Measurements from ENCODE around the gene SMAD2. TPM values are rescaled to one million over a fixed set of nuclear protein-coding genes. Genes with fewer than 3 reads are reported as not detected.

Gene SMAD2
- total RNA-seq, 3 donors from 2014 or later, result 35.1 to 101 (median 73.6) TPM

- intact Hi-C loops (cut with DNase I; ENCODE audit: low total_unique reads), result no loop called here
- H3K4me1 ChIP-seq, result peaks cover 0 to 3% of the 10 kb centered on the region in 2 donors
Measured at GRCh38 chr18:47797126-47797525, 133.3 kb downstream of the SMAD2 start.

GRCh38 chr18:47795434-47795814 is 135.0 kb downstream of the SMAD2 start:
- no peak overlapping the region for H3K4me3 ChIP-seq
- peaks cover 0 to 3% of the 10 kb centered on the region in 2 donors for H3K4me1 ChIP-seq
- H3K36me3 ChIP-seq, result no peaks in the 10 kb centered on the region
- no peaks in the 10 kb centered on the region for H3K27me3 ChIP-seq
- H3K27ac ChIP-seq, result no peak overlapping the region
- DNase-seq (ENCODE audit: low spot score in 2 of 2), result no peak
- intact Hi-C loops (cut with DNase I; ENCODE audit: low total_unique reads), result no loop called here
- TF ChIP-seq POLR2A (IDR thresholded peaks at IDR 0.05) (no peak), POLR2AphosphoS5 (IDR thresholded peaks at IDR 0.05) (no peak)
- TF ChIP-seq, protein P1, sequence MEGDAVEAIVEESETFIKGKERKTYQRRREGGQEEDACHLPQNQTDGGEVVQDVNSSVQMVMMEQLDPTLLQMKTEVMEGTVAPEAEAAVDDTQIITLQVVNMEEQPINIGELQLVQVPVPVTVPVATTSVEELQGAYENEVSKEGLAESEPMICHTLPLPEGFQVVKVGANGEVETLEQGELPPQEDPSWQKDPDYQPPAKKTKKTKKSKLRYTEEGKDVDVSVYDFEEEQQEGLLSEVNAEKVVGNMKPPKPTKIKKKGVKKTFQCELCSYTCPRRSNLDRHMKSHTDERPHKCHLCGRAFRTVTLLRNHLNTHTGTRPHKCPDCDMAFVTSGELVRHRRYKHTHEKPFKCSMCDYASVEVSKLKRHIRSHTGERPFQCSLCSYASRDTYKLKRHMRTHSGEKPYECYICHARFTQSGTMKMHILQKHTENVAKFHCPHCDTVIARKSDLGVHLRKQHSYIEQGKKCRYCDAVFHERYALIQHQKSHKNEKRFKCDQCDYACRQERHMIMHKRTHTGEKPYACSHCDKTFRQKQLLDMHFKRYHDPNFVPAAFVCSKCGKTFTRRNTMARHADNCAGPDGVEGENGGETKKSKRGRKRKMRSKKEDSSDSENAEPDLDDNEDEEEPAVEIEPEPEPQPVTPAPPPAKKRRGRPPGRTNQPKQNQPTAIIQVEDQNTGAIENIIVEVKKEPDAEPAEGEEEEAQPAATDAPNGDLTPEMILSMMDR (IDR thresholded peaks at IDR 0.05), result no peak
- H3K9me3 ChIP-seq, result no peaks in the 10 kb centered on the region

More at GRCh38 chr18:47797126-47797525, 133.3 kb downstream of the SMAD2 start:
- H3K36me3 ChIP-seq, result no peaks in the 10 kb centered on the region
- DNase-seq (ENCODE audit: low spot score in 2 of 2), result no peak
- no peak overlapping the region for H3K27ac ChIP-seq
- no peaks in the 10 kb centered on the region for H3K27me3 ChIP-seq
- H3K4me3 ChIP-seq, result no peak overlapping the region
- TF ChIP-seq, protein P1 (IDR thresholded peaks at IDR 0.05), result no peak
- TF ChIP-seq POLR2A (IDR thresholded peaks at IDR 0.05) (no peak), POLR2AphosphoS5 (IDR thresholded peaks at IDR 0.05) (no peak)
- no peaks in the 10 kb centered on the region for H3K9me3 ChIP-seq

DNA sequence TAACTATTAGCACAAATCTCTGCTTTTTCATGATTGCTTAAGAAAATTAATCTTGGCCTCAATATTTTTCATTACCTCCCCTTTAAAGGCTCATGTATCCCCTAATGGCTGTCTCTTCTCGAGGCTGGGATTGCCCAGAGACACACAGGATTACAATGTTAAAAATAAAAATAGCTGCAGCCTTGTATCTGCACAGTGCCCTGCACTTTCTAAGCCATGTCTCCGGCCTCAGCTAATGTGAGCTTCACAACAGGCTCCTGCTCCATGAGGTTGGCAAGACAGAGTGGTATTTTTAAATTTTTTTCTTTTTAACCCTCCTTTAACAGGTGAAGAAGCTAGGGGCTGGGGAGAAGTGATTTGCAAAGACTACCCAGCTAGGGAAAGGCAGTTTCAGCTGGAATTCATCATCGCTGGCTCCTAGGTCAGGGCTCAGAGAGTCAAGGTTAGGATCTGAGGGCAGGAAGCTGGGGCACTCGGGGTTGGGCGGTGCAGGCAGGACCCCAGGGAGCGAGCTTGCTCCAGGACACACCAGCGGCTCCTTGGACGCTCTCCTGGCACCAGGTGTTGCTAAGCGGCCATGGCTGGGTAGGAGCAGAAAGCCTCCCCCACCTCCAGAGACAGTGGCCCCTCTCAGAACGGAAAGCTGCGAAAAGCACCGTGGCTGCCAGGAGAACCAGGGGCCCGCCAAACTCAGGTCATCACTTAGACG is 135.6 kb downstream of the SMAD2 start:
- TF ChIP-seq, protein P1 (IDR thresholded peaks at IDR 0.05), result no peak
- TF ChIP-seq POLR2A (IDR thresholded peaks at IDR 0.05) (no peak), POLR2AphosphoS5 (IDR thresholded peaks at IDR 0.05) (no peak)
- intact Hi-C loops (cut with DNase I; ENCODE audit: low total_unique reads), result no loop called here

DNA sequence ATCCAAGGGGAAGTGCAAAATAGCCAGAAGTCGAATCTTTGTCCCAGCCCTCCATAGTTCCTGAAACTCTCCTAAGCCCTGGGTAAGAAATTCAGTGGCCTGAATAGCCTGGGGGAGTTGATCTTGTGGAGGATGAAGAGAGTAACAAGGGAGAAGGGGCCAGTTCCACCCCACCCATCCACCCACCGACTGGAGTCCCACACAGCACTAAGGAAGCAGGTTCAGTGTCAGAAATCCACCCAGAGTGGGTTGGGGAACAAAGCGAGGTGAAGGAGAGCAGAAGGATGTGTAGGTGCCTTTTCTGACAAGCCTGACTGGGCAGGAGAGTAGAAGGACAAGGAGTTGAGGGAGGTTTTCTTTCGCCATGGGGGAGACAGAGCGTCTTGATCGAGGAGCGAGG is 136.8 kb downstream of the SMAD2 start:
- H3K36me3 ChIP-seq, result no peaks in the 10 kb centered on the region
- no peaks in the 10 kb centered on the region for H3K9me3 ChIP-seq
- H3K27ac ChIP-seq, result no peak overlapping the region
- DNase-seq (ENCODE audit: low spot score in 2 of 2), result no peak
- H3K4me3 ChIP-seq, result no peak overlapping the region
- H3K27me3 ChIP-seq, result no peaks in the 10 kb centered on the region
- TF ChIP-seq POLR2A (IDR thresholded peaks at IDR 0.05), result no peak
- TF ChIP-seq, protein P1 (IDR thresholded peaks at IDR 0.05), result no peak
- TF ChIP-seq POLR2AphosphoS5 (IDR thresholded peaks at IDR 0.05), result no peak
- H3K4me1 ChIP-seq, result peaks cover 0 to 3% of the 10 kb centered on the region in 2 donors
- intact Hi-C loops (cut with DNase I; ENCODE audit: low total_unique reads), result no loop called here

More for the DNA sequence above, 135.6 kb downstream of the SMAD2 start:
- no peak overlapping the region for H3K4me3 ChIP-seq
- H3K27ac ChIP-seq, result no peak overlapping the region
- H3K9me3 ChIP-seq, result no peaks in the 10 kb centered on the region
- H3K36me3 ChIP-seq, result no peaks in the 10 kb centered on the region
- no peaks in the 10 kb centered on the region for H3K27me3 ChIP-seq
- no peak for DNase-seq (ENCODE audit: low spot score in 2 of 2)
- H3K4me1 ChIP-seq, result peaks cover 0 to 3% of the 10 kb centered on the region in 2 donors

GRCh38 chr18:47791461-47791985 is 138.9 kb downstream of the SMAD2 start:
- H3K27me3 ChIP-seq, result no peaks in the 10 kb centered on the region
- no peaks in the 10 kb centered on the region for H3K9me3 ChIP-seq
- intact Hi-C loops (cut with DNase I; ENCODE audit: low total_unique reads), result no loop called here
- no peak overlapping the region for H3K27ac ChIP-seq
- no peak for TF ChIP-seq POLR2A (IDR thresholded peaks at IDR 0.05)
- no peak for TF ChIP-seq POLR2AphosphoS5 (IDR thresholded peaks at IDR 0.05)
- TF ChIP-seq, protein P1 (IDR thresholded peaks at IDR 0.05), result no peak
- H3K36me3 ChIP-seq, result no peaks in the 10 kb centered on the region
- no peak for DNase-seq (ENCODE audit: low spot score in 2 of 2)
- no peak overlapping the region for H3K4me3 ChIP-seq
- H3K4me1 ChIP-seq, result peaks cover 0 to 3% of the 10 kb centered on the region in 2 donors
